CD4-positive, alpha-beta T cell treated with Interleukin-2 at 100 ng/mL for 4 hours (primary cell): ENCODE measurements around the gene GDF2.
A peak's percentile ranks its signal among the peaks of the same experiment; 100 is the strongest.

ENCODE experiments used
- DNase-seq: peaks from one replicate; pipeline ENCODE4 v3.0.0-alpha.2; 2020; ENCODE audit warnings: low spot score

Gene GDF2

GRCh38 chr10:47333532-47333931 lies 11.3 kb downstream of the GDF2 start:
- no peak for DNase-seq

- no peak for DNase-seq
Observed at GRCh38 chr10:47334466-47335295, 12.4 kb downstream of the GDF2 start.

GRCh38 chr10:47335906-47336305 lies 13.7 kb downstream of the GDF2 start:
- DNase-seq = no peak

GRCh38 chr10:47336387-47337134 lies 14.3 kb downstream of the GDF2 start:
- no peak for DNase-seq

GRCh38 chr10:47337310-47337709 lies 15.1 kb downstream of the GDF2 start:
- no peak for DNase-seq

GRCh38 chr10:47339186-47339735 lies 17.0 kb downstream of the GDF2 start:
- DNase-seq = no peak

- DNase-seq = no peak
Observed at GRCh38 chr10:47339759-47340607, 17.7 kb downstream of the GDF2 start.

GRCh38 chr10:47340608-47341170 lies 18.4 kb downstream of the GDF2 start:
- peak; percentile 68 for DNase-seq

GRCh38 chr10:47344996-47345870 lies 23.0 kb downstream of the GDF2 start:
- DNase-seq = no peak

- no peak for DNase-seq
Observed at GRCh38 chr10:47346581-47347302, 24.5 kb downstream of the GDF2 start.

- no peak for DNase-seq
Observed at GRCh38 chr10:47347303-47347675, 25.0 kb downstream of the GDF2 start.

- no peak for DNase-seq
Observed at GRCh38 chr10:47348138-47348651, 25.9 kb downstream of the GDF2 start, which contains the start of gene RBP3. Gene RBP3 (plus strand): TSS chr10:47348363. CDS start chr10:47348485, 122 bp downstream.

- DNase-seq = no peak
Observed at GRCh38 chr10:47348661-47349470, 26.6 kb downstream of the GDF2 start.

GRCh38 chr10:47349516-47349915 lies 27.3 kb downstream of the GDF2 start:
- no peak for DNase-seq

- no peak for DNase-seq
Observed at GRCh38 chr10:47349941-47350371, 27.7 kb downstream of the GDF2 start.

- no peak for DNase-seq
Observed at GRCh38 chr10:47350671-47351640, 28.7 kb downstream of the GDF2 start.
